Lower leg skin (tissue), 3 donors: ENCODE measurements around the gene PTPRC.

ENCODE experiments used
- POLR2A ChIP-seq, 2 donors: fragments of 450-650 bp; IDR thresholded peaks; one replicate each; pipeline ENCODE4 v1.6.1; 2016 to 2017; ENCODE audit warnings: antibody characterized with exemption in 2 of 2, mild to moderate bottlenecking in 1 of 2, moderate library complexity in 1 of 2
- TF ChIP-seq, protein P1 (sequence below), 3 donors: fragments of 450-650 bp; IDR thresholded peaks; one replicate each; pipeline ENCODE4 v1.5.1; 2016; ENCODE audit warnings: antibody characterized with exemption in 3 of 3, mild to moderate bottlenecking in 3 of 3, moderate library complexity in 2 of 3

DNA sequence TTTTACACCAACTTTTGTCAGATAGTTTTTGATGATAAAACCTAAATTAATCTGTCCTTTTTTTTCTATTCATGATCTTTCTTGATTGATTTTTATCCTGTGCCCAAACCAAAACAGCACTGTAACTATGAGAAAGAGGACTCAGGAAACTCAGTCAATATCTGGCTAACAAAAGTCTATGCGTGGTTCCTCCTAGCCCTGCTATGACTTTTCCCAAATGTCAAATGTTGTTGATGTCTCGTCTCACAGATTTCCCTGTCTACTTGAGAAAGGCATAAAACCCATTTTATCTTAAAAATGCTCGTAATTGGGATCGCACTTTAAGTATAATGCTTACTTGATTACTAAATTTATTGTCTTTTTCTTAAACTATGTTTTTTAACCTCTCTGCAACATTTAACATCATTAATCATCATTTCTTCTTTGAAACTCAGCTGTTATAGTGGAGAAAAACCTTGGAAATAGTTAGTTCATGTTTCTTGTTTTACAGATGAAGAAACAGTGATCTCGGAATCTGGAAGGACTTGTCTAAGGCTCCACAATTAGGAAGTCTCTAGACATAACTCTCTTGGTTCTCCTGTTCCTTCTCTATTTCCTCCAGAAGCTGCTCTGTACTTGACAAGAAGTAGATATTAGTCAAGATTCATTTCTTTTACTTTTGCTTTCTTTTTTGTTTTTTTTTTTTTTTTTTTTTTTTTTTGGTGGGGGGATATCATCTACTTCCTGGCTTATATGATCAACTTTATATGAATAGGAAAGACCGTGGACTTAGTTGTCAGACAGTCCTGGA lies 26.2 kb upstream of the PTPRC start:
- TF ChIP-seq, protein P1, sequence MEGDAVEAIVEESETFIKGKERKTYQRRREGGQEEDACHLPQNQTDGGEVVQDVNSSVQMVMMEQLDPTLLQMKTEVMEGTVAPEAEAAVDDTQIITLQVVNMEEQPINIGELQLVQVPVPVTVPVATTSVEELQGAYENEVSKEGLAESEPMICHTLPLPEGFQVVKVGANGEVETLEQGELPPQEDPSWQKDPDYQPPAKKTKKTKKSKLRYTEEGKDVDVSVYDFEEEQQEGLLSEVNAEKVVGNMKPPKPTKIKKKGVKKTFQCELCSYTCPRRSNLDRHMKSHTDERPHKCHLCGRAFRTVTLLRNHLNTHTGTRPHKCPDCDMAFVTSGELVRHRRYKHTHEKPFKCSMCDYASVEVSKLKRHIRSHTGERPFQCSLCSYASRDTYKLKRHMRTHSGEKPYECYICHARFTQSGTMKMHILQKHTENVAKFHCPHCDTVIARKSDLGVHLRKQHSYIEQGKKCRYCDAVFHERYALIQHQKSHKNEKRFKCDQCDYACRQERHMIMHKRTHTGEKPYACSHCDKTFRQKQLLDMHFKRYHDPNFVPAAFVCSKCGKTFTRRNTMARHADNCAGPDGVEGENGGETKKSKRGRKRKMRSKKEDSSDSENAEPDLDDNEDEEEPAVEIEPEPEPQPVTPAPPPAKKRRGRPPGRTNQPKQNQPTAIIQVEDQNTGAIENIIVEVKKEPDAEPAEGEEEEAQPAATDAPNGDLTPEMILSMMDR (IDR thresholded peaks at IDR 0.05): no peak
- TF ChIP-seq POLR2A (IDR thresholded peaks at IDR 0.05): no peak
